SU-DHL-6 (cell line): ENCODE measurements around the gene AFAP1.

Source experiments
- EZH2phosphoT487 ChIP-seq: fragments of 200-600 bp; sonication (generic), shearing (Covaris generic); conservative IDR thresholded peaks from 2 replicates; pipeline ENCODE4 v1.6.1; 2018; ENCODE audit warnings: mild to moderate bottlenecking, antibody characterized with exemption, low read length, moderate library complexity, mixed read lengths
- TF ChIP-seq, protein P1 (sequence below): fragments of 200-600 bp; sonication (generic); IDR thresholded peaks from one replicate; pipeline ENCODE4 v1.5.1; 2017; ENCODE audit warnings: antibody characterized with exemption, mild to moderate bottlenecking, low read length, moderate library complexity; ENCODE audit not compliant: insufficient read depth, poor library complexity, severe bottlenecking

DNA sequence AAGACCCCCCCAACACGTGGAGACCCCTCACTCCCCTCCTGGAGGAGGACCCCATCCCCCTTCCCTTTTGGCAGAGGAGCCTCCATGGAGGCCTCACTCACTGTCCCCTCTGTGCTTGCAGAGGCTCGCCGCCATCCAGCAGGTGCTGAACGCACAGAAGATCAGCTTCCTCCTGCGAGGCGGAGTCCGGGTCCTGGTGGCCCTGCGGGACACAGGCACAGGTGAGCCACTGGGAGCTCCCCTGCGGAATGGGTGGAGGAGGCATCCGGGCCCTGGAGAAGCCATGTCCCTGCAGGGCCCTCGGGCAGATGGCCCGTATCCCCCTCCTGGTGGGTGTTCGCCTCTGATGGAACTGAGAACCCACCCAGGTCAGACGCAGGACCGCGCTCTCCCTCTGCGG lies 206.5 kb downstream of the AFAP1 start:
- TF ChIP-seq, protein P1, sequence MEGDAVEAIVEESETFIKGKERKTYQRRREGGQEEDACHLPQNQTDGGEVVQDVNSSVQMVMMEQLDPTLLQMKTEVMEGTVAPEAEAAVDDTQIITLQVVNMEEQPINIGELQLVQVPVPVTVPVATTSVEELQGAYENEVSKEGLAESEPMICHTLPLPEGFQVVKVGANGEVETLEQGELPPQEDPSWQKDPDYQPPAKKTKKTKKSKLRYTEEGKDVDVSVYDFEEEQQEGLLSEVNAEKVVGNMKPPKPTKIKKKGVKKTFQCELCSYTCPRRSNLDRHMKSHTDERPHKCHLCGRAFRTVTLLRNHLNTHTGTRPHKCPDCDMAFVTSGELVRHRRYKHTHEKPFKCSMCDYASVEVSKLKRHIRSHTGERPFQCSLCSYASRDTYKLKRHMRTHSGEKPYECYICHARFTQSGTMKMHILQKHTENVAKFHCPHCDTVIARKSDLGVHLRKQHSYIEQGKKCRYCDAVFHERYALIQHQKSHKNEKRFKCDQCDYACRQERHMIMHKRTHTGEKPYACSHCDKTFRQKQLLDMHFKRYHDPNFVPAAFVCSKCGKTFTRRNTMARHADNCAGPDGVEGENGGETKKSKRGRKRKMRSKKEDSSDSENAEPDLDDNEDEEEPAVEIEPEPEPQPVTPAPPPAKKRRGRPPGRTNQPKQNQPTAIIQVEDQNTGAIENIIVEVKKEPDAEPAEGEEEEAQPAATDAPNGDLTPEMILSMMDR = no peak
- no peak for TF ChIP-seq EZH2phosphoT487
